GM12891 (cell line): Measurements from ENCODE around the gene ACOT6.
"Not testable (repeated sequence)": the region's sequence is repeated elsewhere in the genome, so short reads cannot be mapped to it uniquely, and the experiment has no call there.

Experiments used
- PAX5 ChIP-seq: IDR thresholded peaks from 2 replicates; pipeline ENCODE4 v1.6.1; 2011; ENCODE audit warnings: low read length, moderate library complexity, mild to moderate bottlenecking; ENCODE audit not compliant: insufficient read depth, severe bottlenecking
- POLR2A ChIP-seq: IDR thresholded peaks from 2 replicates; pipeline ENCODE4 v1.6.1; 2011; ENCODE audit warnings: low read depth, low read length, control low read depth
- POLR2AphosphoS5 ChIP-seq: IDR thresholded peaks from 2 replicates; pipeline ENCODE4 v1.6.1; 2011; ENCODE audit warnings: low read depth, low read length, control low read depth
- POU2F2 ChIP-seq: IDR thresholded peaks from 2 replicates; pipeline ENCODE4 v1.6.1; 2011; ENCODE audit warnings: low read depth, mild to moderate bottlenecking, control low read depth, low read length, moderate library complexity
- SPI1 ChIP-seq: IDR thresholded peaks from 2 replicates; pipeline ENCODE4 v1.6.1; 2011; ENCODE audit warnings: low read depth, low read length, control low read depth
- TAF1 ChIP-seq: IDR thresholded peaks from 2 replicates; pipeline ENCODE4 v1.6.1; 2011; ENCODE audit warnings: low read depth, low read length, control low read depth

DNA sequence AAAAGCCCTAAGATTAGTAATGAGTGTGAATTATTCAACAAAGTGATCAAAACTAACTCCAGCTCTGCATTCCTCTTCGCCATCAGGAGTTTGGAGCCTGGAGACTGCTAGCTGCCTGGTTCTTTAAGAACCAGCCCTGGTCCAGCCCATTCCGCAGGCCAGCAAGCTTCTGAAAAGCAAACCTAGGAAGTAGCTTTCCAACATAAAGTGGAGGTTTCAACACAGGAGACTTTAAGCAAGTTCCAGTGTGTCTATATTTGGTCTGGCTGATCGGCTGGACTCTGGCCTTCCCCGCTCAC lies 43.5 kb upstream of the ACOT6 start:
- TF ChIP-seq POLR2A, POLR2AphosphoS5, TAF1, PAX5, SPI1, POU2F2: not testable (repeated sequence)
